Stimulated activated memory B cell treated with anti-CD40 and anti-IgM and Interleukin-4, amounts not matched to agents 10 μg/mL and 1 μg/mL and 100 μg/mL, for 72 hours (primary cell): ENCODE data around the gene EMC9.
"Not testable (repeated sequence)": the region's sequence is repeated elsewhere in the genome, so short reads cannot be mapped to it uniquely, and the experiment has no call there.

Source experiments
- ATAC-seq: fragments of 150-1000 bp; cut with Tn5 transposase; 2 replicates; pipeline ENCODE4 v1.10.0; 2021
- H3K27ac Mint-ChIP-seq: one replicate; pipeline ENCODE4 v1.8.0; 2022; ENCODE audit warnings: mild to moderate bottlenecking, mixed read lengths
- H3K27me3 Mint-ChIP-seq: one replicate; pipeline ENCODE4 v1.8.0; 2022; ENCODE audit warnings: mixed read lengths
- H3K36me3 Mint-ChIP-seq: one replicate; pipeline ENCODE4 v1.8.0; 2022; ENCODE audit warnings: mixed read lengths
- H3K4me1 Mint-ChIP-seq: one replicate; pipeline ENCODE4 v1.8.0; 2022; ENCODE audit warnings: mixed read lengths
- H3K4me3 Mint-ChIP-seq: one replicate; pipeline ENCODE4 v1.8.0; 2022; ENCODE audit warnings: mild to moderate bottlenecking, moderate library complexity, mixed read lengths
- H3K9me3 Mint-ChIP-seq: one replicate; pipeline ENCODE4 v1.8.0; 2022; ENCODE audit warnings: mixed read lengths

EMC9 gene

GRCh38 chr14:24115422-24116127 is 25.8 kb downstream of the EMC9 start:
- H3K36me3 Mint-ChIP-seq = peaks cover 43% of the 10 kb centered on the region
- peaks cover 35% of the 10 kb centered on the region for H3K4me1 Mint-ChIP-seq
- peak overlapping the region; percentile 98 for H3K4me3 Mint-ChIP-seq
- H3K9me3 Mint-ChIP-seq = no peaks in the 10 kb centered on the region
- H3K27me3 Mint-ChIP-seq = no peaks in the 10 kb centered on the region
- peak overlapping the region; percentile 99 for H3K27ac Mint-ChIP-seq
- no peak for ATAC-seq

GRCh38 chr14:24114532-24115421 is 26.6 kb downstream of the EMC9 start, which contains the start of the genes DCAF11 and NRL:
TSS of gene DCAF11 (plus strand) at chr14:24114777. CDS start at chr14:24115595, 818 bp downstream.
TSS of gene NRL (minus strand) at chr14:24114949. CDS start at chr14:24082848, 32,101 bp downstream.
- Mint-ChIP-seq H3K27me3 (no peaks in the 10 kb centered on the region), H3K4me3 (peak within 1 kb of the TSS; percentile 98), H3K36me3 (peaks cover 41% of the 10 kb centered on the region), H3K4me1 (peaks cover 35% of the 10 kb centered on the region), H3K27ac (peak within 1 kb of the TSS; percentile 99), H3K9me3 (no peaks in the 10 kb centered on the region)
- ATAC-seq = peak; percentile 96

DNA sequence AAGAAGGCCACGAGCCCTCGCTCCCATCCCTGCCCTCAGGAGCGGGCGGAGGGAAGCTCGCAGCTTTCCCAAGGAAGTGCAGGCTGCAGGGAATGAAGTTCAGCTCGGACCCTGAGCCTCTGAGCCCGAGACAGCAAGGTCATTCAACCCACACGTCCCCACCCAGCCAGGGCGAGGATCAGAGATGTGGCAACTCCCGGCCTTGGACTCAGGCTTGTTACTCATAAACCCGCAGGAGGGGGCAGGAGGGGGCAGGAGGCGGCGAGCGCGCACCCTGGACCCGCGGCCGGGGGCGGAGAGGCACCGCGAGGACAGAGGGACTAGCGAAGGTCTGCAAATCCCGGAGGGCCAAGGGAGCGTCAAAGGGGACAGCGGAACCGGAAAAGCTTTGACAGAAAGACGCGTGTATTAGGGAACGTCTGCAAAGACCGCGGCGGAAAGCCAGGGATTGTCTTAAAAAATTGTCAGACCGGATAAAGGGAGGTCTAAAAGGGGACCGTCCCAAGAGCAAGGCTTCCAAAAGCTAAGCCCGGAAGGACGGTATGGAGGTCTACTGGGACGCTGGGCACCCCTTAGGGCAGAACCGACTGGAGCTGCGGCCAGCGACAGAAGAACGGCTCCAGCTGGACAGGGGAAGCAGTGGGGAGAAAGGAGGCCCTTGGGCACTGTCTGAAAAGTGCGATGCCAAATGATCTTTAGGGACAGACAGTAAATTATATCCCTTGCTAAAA is 27.4 kb downstream of the EMC9 start:
- ATAC-seq = peak; percentile 57
- Mint-ChIP-seq H3K27me3 (no peaks in the 10 kb centered on the region), H3K36me3 (peaks cover 33% of the 10 kb centered on the region)

DNA sequence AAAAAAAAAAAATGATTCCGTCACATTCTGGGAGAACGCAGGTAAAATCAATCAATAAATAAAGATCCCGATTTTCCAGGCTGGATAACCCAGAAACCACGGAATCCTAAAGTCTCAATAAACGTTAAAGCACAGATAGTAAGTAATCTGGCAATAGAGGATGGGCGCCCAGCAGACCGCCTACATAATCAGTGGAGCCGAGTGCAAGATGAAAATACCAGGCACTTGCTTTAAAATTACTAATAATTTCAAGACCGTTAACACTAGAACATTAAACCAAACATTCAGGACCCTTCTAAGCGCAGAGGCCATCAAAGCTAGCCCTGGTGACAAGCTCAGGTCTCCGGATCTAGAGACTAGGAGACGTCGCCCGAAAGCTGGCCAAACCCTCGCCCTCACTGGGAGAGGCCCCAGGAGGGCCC is 28.0 kb downstream of the EMC9 start:
- no peaks in the 10 kb centered on the region for H3K27me3 Mint-ChIP-seq
- peak overlapping the region; percentile 99 for H3K27ac Mint-ChIP-seq
- peaks cover 37% of the 10 kb centered on the region for H3K4me1 Mint-ChIP-seq
- peak overlapping the region; percentile 98 for H3K4me3 Mint-ChIP-seq
- no peak for ATAC-seq
- H3K36me3 Mint-ChIP-seq = peaks cover 27% of the 10 kb centered on the region
- H3K9me3 Mint-ChIP-seq = no peaks in the 10 kb centered on the region

More for the DNA sequence above, 27.4 kb downstream of the EMC9 start:
- H3K27ac Mint-ChIP-seq = peak overlapping the region; percentile 99
- no peaks in the 10 kb centered on the region for H3K9me3 Mint-ChIP-seq
- H3K4me3 Mint-ChIP-seq = peak overlapping the region; percentile 98
- peaks cover 36% of the 10 kb centered on the region for H3K4me1 Mint-ChIP-seq

- Mint-ChIP-seq H3K27me3 (no peaks in the 10 kb centered on the region), H3K36me3 (peaks cover 4% of the 10 kb centered on the region), H3K27ac (no peak overlapping the region), H3K9me3 (no peaks in the 10 kb centered on the region), H3K4me1 (peaks cover 19% of the 10 kb centered on the region), H3K4me3 (no peak overlapping the region)
- ATAC-seq = no peak
These were observed 30.9 kb downstream of the EMC9 start for GRCh38 chr14:24110523-24110922.

- Mint-ChIP-seq H3K27ac (no peak overlapping the region), H3K4me1 (peaks cover 14% of the 10 kb centered on the region), H3K9me3 (no peaks in the 10 kb centered on the region), H3K4me3 (no peak overlapping the region), H3K27me3 (no peaks in the 10 kb centered on the region), H3K36me3 (peaks cover 2% of the 10 kb centered on the region)
- ATAC-seq = no peak
These were observed 31.3 kb downstream of the EMC9 start for GRCh38 chr14:24110060-24110459.

DNA sequence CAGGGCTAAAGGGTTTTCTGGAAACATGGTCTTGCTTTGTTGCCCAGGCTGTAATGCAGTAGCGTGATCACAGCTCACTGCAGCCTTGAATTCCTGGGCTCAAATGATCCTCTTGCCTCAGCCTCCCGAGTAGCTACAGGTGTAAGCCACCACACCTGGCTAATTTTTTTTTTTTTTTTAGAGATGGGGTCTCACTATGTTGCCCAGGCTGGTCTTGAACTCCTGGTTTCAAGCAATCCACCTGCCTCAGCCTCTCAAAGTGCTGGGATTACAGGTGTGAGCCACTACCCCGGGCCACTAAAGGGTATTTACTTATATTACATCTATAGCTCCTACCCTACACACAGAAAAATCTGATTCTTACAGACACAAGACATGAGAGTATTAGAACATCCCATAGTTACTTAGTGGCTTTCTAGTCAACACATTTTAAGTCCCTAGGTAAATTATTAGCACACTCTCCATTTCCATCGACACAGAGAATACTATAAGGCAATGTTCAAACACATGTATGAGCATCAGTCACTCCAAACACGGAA is 33.0 kb downstream of the EMC9 start:
- peak overlapping the region; percentile 84 for H3K27ac Mint-ChIP-seq
- peaks cover 14% of the 10 kb centered on the region for H3K4me1 Mint-ChIP-seq
- H3K27me3 Mint-ChIP-seq = no peaks in the 10 kb centered on the region
- H3K4me3 Mint-ChIP-seq = no peak overlapping the region
- H3K9me3 Mint-ChIP-seq = no peaks in the 10 kb centered on the region
- H3K36me3 Mint-ChIP-seq = peaks cover 18% of the 10 kb centered on the region
- ATAC-seq = no peak

DNA sequence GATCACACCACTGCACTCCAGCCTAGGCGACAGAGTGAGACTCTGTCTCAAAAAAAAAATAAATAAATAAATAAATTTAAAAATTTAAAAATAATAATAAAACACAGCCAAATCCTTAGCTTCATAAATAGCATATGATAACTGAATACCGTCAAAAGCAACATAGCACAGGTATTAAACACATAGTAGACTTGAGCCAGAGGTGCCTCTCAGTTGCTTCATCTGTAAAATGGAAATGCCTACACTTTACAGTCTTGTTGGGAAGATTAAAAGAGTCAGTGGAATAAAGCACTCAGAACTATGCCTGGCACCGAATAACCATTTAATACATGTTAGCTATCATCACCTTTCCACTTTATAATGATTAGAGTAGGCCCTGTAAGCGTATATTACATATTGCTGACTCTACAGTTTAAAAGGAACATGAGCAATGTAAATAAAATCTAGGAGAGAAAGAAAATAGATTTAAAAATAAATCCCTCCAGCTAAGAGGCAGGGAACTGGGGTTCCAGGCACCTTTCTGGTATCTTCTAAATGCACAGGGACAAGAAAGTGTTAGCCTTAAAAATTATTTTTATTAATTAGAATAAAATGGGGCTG is 34.6 kb downstream of the EMC9 start:
- Mint-ChIP-seq H3K36me3 (peaks cover 29% of the 10 kb centered on the region), H3K4me3 (no peak overlapping the region), H3K9me3 (no peaks in the 10 kb centered on the region), H3K27ac (peak overlapping the region; percentile 53), H3K27me3 (no peaks in the 10 kb centered on the region), H3K4me1 (peaks cover 14% of the 10 kb centered on the region)
- no peak for ATAC-seq

GRCh38 chr14:24105609-24106239 is 35.7 kb downstream of the EMC9 start:
- not testable (repeated sequence) for H3K4me3 Mint-ChIP-seq, ATAC-seq, H3K27me3 Mint-ChIP-seq, H3K9me3 Mint-ChIP-seq
- H3K4me1 Mint-ChIP-seq = peaks cover 14% of the 10 kb centered on the region
- peak overlapping the region; percentile 53 for H3K27ac Mint-ChIP-seq
- peaks cover 29% of the 10 kb centered on the region for H3K36me3 Mint-ChIP-seq

DNA sequence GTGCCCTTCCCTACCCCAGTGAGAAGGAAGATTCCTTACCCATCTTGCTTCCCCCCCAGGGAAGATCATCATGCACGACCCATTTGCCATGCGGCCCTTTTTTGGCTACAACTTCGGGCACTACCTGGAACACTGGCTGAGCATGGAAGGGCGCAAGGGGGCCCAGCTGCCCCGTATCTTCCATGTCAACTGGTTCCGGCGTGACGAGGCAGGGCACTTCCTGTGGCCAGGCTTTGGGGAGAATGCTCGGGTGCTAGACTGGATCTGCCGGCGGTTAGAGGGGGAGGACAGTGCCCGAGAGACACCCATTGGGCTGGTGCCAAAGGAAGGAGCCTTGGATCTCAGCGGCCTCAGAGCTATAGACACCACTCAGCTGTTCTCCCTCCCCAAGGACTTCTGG is 37.9 kb downstream of the EMC9 start:
- H3K36me3 Mint-ChIP-seq = peaks cover 37% of the 10 kb centered on the region
- H3K27ac Mint-ChIP-seq = no peak overlapping the region
- no peaks in the 10 kb centered on the region for H3K27me3 Mint-ChIP-seq
- H3K4me1 Mint-ChIP-seq = peaks cover 7% of the 10 kb centered on the region
- H3K4me3 Mint-ChIP-seq = no peak overlapping the region
- no peak for ATAC-seq
- H3K9me3 Mint-ChIP-seq = no peaks in the 10 kb centered on the region

- H3K9me3 Mint-ChIP-seq = no peaks in the 10 kb centered on the region
- peaks cover 37% of the 10 kb centered on the region for H3K36me3 Mint-ChIP-seq
- no peak overlapping the region for H3K27ac Mint-ChIP-seq
- H3K27me3 Mint-ChIP-seq = no peaks in the 10 kb centered on the region
- H3K4me3 Mint-ChIP-seq = no peak overlapping the region
- peaks cover 6% of the 10 kb centered on the region for H3K4me1 Mint-ChIP-seq
- no peak for ATAC-seq
These were observed 38.9 kb downstream of the EMC9 start for GRCh38 chr14:24102357-24103048.

- H3K4me1 Mint-ChIP-seq = peaks cover 11% of the 10 kb centered on the region
- H3K27ac Mint-ChIP-seq = no peak overlapping the region
- no peaks in the 10 kb centered on the region for H3K27me3 Mint-ChIP-seq
- H3K4me3 Mint-ChIP-seq = no peak overlapping the region
- H3K36me3 Mint-ChIP-seq = peaks cover 37% of the 10 kb centered on the region
- H3K9me3 Mint-ChIP-seq = no peaks in the 10 kb centered on the region
- ATAC-seq = no peak
These were observed 40.4 kb downstream of the EMC9 start for GRCh38 chr14:24100982-24101494.

DNA sequence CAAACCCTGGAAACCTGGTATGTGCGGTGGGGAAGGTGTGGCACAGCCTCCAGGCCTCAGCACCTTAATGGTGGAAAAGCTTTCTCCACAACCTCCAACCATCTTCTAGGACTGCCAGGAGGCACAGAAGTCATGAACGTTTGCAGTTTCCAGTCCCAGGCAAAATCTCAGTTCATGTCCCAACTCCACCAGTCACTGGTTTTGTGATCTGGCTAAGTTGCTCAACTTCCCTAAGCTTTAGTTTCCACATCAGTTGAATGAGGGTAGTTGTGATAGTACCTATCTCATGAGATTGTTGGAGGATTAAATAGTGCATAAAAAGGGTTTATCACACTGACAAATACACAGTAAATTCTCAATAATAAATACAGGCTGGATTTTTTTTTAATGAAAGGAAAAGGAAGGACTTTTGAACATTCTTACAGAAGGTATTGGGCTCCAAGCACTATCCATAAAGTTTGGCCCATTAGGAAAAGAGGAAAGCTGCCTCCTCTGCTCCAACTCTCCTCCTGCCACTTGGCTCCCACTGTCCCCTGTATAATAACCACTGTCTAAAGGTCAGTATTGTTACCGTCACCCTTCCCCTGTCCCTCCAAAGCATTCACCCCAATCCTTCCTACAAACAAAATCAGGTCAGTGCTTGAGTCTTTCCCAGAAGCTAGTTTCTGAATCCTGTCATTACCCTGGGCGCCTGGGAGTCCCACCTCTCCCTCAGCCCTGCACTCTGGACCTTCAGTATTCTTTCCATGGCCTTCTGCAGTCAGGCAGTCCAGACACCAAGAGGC is 41.0 kb downstream of the EMC9 start:
- Mint-ChIP-seq H3K4me3 (no peak overlapping the region), H3K4me1 (peaks cover 14% of the 10 kb centered on the region), H3K36me3 (peaks cover 38% of the 10 kb centered on the region), H3K9me3 (no peaks in the 10 kb centered on the region), H3K27me3 (no peaks in the 10 kb centered on the region), H3K27ac (no peak overlapping the region)
- ATAC-seq = no peak
